Spleen (tissue), 7 donors: ENCODE measurements around the gene ACSM6.

ENCODE experiments used
- CTCF ChIP-seq, 11 experiments: fragments of 200-600 bp in 7 of 11; fragments of 450-650 bp in 4 of 11; sonication (generic) in 4 of 11; IDR thresholded peaks in 8 of 11; conservative IDR thresholded peaks in 3 of 11; 1 replicate in 7 of 11; 2 replicates in 4 of 11; pipeline versions ENCODE4 v1.4.0 to v1.8.0; 2016 to 2021; ENCODE audit warnings: antibody characterized with exemption in 11 of 11, inconsistent platforms in 4 of 11, mild to moderate bottlenecking in 1 of 11
- POLR2A ChIP-seq, 3 donors: fragments of 450-650 bp; IDR thresholded peaks; one replicate each; pipeline ENCODE4 v1.5.1; 2017; ENCODE audit warnings: antibody characterized with exemption in 3 of 3, mild to moderate bottlenecking in 1 of 3
- POLR2AphosphoS5 ChIP-seq, 3 donors: sonication (generic); formaldehyde crosslinking; IDR thresholded peaks; one replicate each; pipeline ENCODE4 v1.5.1; 2017; ENCODE audit warnings: antibody characterized with exemption in 3 of 3
- donor health status: DM: no; HTN: no; CAD: no; lungs with moderate emphysema.
- donor health status: DM: no; HTN: no; CAD: no.
- donor health status: DM: no; HTN: no; CAD: no.

- TF ChIP-seq CTCF (IDR thresholded peaks at IDR 0.05 in 8 of 11, conservative IDR thresholded peaks at IDR 0.05 in 3 of 11) (no peak), POLR2AphosphoS5 (IDR thresholded peaks at IDR 0.05) (no peak), POLR2A (IDR thresholded peaks at IDR 0.05) (no peak)
Measured at GRCh38 chr10:95181726-95182125, 12.3 kb upstream of the ACSM6 start.
